WI38 (cell line): ENCODE data around the gene SLC25A2.
"Not testable (repeated sequence)": the region's sequence is repeated elsewhere in the genome, so short reads cannot be mapped to it uniquely, and the experiment has no call there.

Source experiments
- H3K4me3 ChIP-seq: 2 replicates; pipeline ENCODE4 v1.5.1; 2011; ENCODE audit warnings: low read depth, mild to moderate bottlenecking, control low read depth, low read length
- CTCF ChIP-seq: IDR thresholded peaks from 2 replicates; pipeline ENCODE4 v1.5.1; 2012; ENCODE audit warnings: low read depth, mild to moderate bottlenecking, control low read depth, low read length

The SLC25A2 gene

DNA sequence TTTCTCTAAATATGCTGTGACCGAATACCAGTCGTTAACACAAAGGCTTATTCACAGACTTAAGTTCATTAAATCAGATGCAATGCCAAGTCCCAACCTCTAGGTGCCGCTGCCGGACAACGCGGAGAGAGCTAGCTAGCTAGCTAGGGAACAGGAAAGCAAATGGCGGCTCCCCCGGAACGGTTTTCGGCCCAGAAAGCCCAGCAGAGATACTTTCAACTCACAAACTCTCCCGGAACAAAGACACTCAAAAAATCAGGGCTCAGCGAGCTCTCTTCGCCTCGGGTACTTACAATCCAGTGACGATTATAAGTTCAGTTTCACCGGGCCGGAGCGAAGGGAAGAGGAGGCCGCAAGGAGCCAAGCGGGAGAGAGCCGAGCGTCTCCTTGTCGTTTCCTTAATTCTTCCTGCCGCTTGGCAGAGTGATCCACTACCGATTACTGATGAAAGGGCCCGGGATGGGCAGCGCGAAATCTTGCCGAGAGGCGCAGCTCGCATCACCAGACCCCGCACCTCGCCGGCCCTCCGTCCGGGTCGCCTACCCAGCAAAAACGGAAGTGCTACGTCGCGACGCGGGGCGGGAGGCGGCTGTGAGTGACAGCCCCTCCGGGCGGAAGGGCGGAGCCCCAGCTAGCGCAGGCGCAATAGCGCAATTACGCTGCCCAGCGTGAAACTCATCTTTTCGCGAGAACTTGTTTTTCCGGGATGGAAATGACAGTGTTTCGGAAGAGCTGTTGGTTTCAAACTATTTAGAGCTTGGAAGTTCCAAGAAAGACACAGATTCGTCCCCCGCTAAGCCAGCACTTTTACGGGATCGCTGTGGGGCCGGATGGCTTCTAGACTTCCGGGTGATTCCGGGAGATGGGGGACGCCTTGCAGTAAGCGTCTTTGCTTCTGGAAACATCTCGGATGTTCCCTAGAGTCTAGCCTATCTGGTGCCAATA lies 16.6 kb upstream of the SLC25A2 start, which contains the start of gene TAF7:
Gene TAF7 (minus strand): TSS at position 560 of the 945 bp plus-strand sequence. CDS start 740 bp downstream, outside the sequence.
- TF ChIP-seq CTCF: peak; percentile 81
- H3K4me3 ChIP-seq: peak within 1 kb of the TSS; percentile 90

DNA sequence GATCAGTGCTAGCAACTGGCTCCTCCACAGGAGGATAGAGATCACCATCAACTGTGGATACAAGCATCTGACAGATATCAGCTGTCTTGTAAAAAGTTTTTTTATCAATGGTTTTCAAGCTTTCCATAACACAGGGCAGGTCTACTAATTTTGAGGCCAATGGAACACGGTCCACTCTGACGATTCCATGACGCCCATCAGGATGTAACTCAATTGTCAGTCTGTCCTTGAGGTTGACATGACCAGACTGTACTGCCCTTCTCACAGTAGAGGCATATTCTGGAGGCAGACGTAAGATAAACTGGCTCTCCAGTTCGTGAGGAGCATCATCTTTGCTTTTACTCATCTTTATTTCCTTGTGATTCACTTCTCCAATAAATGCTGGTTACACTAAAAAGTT lies 15.8 kb upstream of the SLC25A2 start:
- H3K4me3 ChIP-seq: peak overlapping the region; percentile 90
- TF ChIP-seq CTCF: no peak

DNA sequence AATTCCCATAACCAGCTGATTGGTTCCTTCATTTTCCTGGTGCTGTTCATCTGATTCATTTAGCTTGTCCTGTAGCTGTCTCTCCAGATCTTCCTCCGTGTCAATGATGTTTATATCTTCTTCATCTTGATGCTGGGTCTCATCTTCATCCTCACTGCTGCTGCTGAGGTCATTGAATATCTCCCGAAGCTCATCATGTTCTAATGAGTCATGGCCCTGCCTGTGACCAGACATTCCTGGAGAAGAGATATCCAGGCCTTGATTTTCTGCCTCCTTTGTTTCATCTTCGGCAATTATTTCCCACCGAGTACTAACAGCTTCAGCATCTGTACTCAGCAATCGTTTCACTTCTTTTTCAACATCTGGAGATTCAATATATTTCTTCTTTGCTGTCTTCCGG lies 15.4 kb upstream of the SLC25A2 start:
- TF ChIP-seq CTCF: no peak
- H3K4me3 ChIP-seq: peak overlapping the region; percentile 90; the same call in 1 of the 2 replicates

DNA sequence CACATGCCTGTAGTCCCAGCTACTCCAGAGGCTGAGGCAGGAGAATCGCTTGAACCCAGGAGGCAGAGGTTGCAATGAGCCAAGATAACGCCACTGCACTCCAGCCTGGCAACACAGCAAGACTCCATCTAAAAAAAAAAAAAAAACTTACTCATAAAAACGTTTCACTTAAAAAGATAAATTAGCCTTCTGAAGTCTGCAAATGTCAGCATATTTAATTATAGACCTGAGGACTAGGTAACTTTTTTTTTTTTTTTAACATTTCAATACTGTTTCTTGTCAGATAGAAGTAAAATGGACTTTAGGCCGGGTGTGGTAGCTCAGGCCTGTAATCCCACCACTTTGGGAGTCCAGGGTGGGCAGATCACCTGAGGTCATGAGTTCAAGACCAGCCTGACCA lies 13.1 kb upstream of the SLC25A2 start:
- H3K4me3 ChIP-seq: not testable (repeated sequence)

DNA sequence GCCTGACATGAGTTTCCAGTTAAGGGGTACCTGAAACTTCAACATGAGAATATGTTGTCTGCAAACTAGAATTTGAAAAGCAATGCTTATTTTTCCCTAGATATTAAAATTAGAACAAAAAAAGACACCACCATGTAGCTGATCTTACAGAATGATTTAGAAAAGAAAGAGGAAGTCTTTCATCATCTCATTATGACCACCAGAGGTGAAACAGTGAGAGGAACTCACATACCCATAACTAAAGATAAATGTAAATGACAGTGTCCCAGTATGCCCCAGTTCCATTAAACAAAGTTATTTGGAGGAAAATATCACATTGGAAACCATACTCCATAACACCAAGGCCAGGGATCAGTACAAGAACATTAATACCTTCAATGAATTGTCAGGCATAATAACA lies 9.9 kb upstream of the SLC25A2 start:
- no peak overlapping the region for H3K4me3 ChIP-seq
- TF ChIP-seq CTCF: no peak

- no peak overlapping the region for H3K4me3 ChIP-seq
- TF ChIP-seq CTCF: no peak
Observed at GRCh38 chr5:141306630-141307029, 2.8 kb upstream of the SLC25A2 start.

GRCh38 chr5:141298376-141298775 lies 5.5 kb downstream of the SLC25A2 start:
- H3K4me3 ChIP-seq: no peak overlapping the region
- no peak for TF ChIP-seq CTCF
